Type B pancreatic cell (in vitro differentiated cells): ENCODE results near the gene GLG1. TPM values are rescaled to one million over a fixed set of nuclear protein-coding genes. Genes with fewer than 3 reads are reported as not detected.

Source experiments
- DNase-seq: peaks from one replicate; pipeline ENCODE4 v3.0.0; 2021; ENCODE audit warnings: mixed read lengths; ENCODE audit not compliant: unreplicated experiment; ENCODE audit errors: extremely low spot score
- H3K27ac Mint-ChIP-seq: 2 replicates; pipeline ENCODE4 v1.8.0; 2021; ENCODE audit warnings: mild to moderate bottlenecking, mixed read lengths
- H3K27me3 Mint-ChIP-seq: 2 replicates; pipeline ENCODE4 v1.8.0; 2021; ENCODE audit warnings: mixed read lengths
- H3K36me3 Mint-ChIP-seq: 2 replicates; pipeline ENCODE4 v1.8.0; 2021; ENCODE audit warnings: mixed read lengths
- H3K4me1 Mint-ChIP-seq: one replicate; pipeline ENCODE4 v1.8.0; 2021; ENCODE audit warnings: mixed read lengths; ENCODE audit not compliant: unreplicated experiment
- H3K4me3 Mint-ChIP-seq: 2 replicates; pipeline ENCODE4 v1.8.0; 2021; ENCODE audit warnings: mild to moderate bottlenecking, mixed read lengths
- H3K9me3 Mint-ChIP-seq: 2 replicates; pipeline ENCODE4 v1.8.0; 2021; ENCODE audit warnings: mixed read lengths
- total RNA-seq: library from RNA; stranded (reverse); gene quantifications from 2 replicates; pipeline ENCODE4 v1.2.1, GENCODE V29; 2021; ENCODE audit warnings: low replicate concordance
- TF ChIP-seq, protein P1 (sequence below): fragments of 200-600 bp; sonication (generic); conservative IDR thresholded peaks from 2 replicates; pipeline ENCODE4 v1.5.0; 2021; ENCODE audit warnings: antibody characterized with exemption, mild to moderate bottlenecking

GLG1 gene
- total RNA-seq, 1 donor from 2014 or later, result 144 TPM

- no peak for DNase-seq
- TF ChIP-seq, protein P1, sequence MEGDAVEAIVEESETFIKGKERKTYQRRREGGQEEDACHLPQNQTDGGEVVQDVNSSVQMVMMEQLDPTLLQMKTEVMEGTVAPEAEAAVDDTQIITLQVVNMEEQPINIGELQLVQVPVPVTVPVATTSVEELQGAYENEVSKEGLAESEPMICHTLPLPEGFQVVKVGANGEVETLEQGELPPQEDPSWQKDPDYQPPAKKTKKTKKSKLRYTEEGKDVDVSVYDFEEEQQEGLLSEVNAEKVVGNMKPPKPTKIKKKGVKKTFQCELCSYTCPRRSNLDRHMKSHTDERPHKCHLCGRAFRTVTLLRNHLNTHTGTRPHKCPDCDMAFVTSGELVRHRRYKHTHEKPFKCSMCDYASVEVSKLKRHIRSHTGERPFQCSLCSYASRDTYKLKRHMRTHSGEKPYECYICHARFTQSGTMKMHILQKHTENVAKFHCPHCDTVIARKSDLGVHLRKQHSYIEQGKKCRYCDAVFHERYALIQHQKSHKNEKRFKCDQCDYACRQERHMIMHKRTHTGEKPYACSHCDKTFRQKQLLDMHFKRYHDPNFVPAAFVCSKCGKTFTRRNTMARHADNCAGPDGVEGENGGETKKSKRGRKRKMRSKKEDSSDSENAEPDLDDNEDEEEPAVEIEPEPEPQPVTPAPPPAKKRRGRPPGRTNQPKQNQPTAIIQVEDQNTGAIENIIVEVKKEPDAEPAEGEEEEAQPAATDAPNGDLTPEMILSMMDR, result no peak
- Mint-ChIP-seq H3K27me3 (no peaks in the 10 kb centered on the region), H3K9me3 (no peaks in the 10 kb centered on the region), H3K27ac (no peak overlapping the region), H3K4me1 (no peaks in the 10 kb centered on the region), H3K36me3 (peaks cover 31% of the 10 kb centered on the region), H3K4me3 (no peak overlapping the region)
Observed at GRCh38 chr16:74463888-74464287, 143.0 kb downstream of the GLG1 start.

GRCh38 chr16:74462361-74462760 lies 144.6 kb downstream of the GLG1 start:
- Mint-ChIP-seq H3K27me3 (no peaks in the 10 kb centered on the region), H3K4me3 (no peak overlapping the region), H3K36me3 (peaks cover 35% of the 10 kb centered on the region), H3K27ac (no peak overlapping the region), H3K4me1 (no peaks in the 10 kb centered on the region), H3K9me3 (no peaks in the 10 kb centered on the region)
- DNase-seq, result no peak
- TF ChIP-seq, protein P1, result no peak

DNA sequence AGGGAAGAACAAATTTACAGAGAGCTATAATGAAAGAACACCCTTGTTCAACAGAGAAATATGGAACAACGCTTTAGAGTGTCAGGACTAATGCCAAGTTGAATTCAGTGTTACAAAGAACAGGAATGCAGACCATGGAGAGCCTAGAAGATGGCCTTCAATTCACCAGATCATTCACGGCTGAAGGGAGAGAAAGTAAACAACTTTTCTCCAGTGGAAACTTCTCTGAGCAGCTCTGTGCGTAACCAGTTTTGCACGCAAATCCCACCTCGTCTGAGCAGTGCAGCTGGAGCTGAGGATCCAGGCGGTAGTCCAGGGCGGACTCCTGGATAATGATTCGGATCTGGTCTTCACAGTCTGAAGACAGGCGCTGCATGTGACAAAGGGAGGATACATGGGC lies 145.1 kb downstream of the GLG1 start:
- Mint-ChIP-seq H3K27me3 (no peaks in the 10 kb centered on the region), H3K4me1 (no peaks in the 10 kb centered on the region), H3K27ac (no peak overlapping the region), H3K4me3 (no peak overlapping the region), H3K36me3 (peaks cover 33% of the 10 kb centered on the region), H3K9me3 (no peaks in the 10 kb centered on the region)
- DNase-seq, result no peak
- TF ChIP-seq, protein P1, result no peak

GRCh38 chr16:74460542-74460941 lies 146.4 kb downstream of the GLG1 start:
- H3K36me3 Mint-ChIP-seq, result peaks cover 38% of the 10 kb centered on the region
- no peak for DNase-seq
- H3K9me3 Mint-ChIP-seq, result no peaks in the 10 kb centered on the region
- no peaks in the 10 kb centered on the region for H3K27me3 Mint-ChIP-seq
- no peaks in the 10 kb centered on the region for H3K4me1 Mint-ChIP-seq
- H3K4me3 Mint-ChIP-seq, result no peak overlapping the region
- H3K27ac Mint-ChIP-seq, result no peak overlapping the region
- TF ChIP-seq, protein P1, result no peak

DNA sequence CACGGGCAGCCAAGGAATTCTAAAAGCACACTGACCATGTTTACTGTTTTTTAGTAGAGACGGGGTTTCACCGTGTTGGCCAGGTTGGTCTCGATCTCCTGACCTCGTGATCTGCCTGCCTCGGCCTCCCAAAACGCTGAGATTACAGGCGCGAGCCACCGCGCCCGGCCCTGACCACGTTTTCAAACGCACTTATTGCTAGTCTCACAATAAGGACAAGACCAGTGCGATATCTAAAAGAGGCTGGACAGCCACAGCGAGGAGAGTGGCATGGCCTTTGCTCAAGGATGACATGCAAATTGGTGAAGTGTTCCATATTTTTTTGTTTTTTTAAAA lies 150.7 kb downstream of the GLG1 start:
- Mint-ChIP-seq H3K9me3 (no peaks in the 10 kb centered on the region), H3K27ac (peak overlapping the region; percentile 15), H3K4me1 (no peaks in the 10 kb centered on the region), H3K4me3 (no peak overlapping the region), H3K27me3 (no peaks in the 10 kb centered on the region), H3K36me3 (peaks cover 42% of the 10 kb centered on the region)
- no peak for DNase-seq
- TF ChIP-seq, protein P1, result no peak
